Pancreas (tissue), 10 donors: ENCODE measurements around the gene NDFIP1. TPM values are rescaled to one million over a fixed set of nuclear protein-coding genes. Genes with fewer than 3 reads are reported as not detected.

Source experiments
- ATAC-seq, 4 donors: fragments of 200-7000 bp; cut with Tn5 transposase; one replicate each; pipeline versions ENCODE4 v1.8.0 to v1.9.1; 2020; ENCODE audit warnings: mild to moderate bottlenecking in 4 of 4, moderate library complexity in 4 of 4
- DNase-seq, 6 donors: peaks; one replicate each; pipeline ENCODE4 v3.0.0-alpha.2; 2020
- FAIRE-seq: peaks from 2 replicates; lab custom pipeline; 2012; peaks lifted over from hg19 to GRCh38; lab: Jason Lieb, UNC
- H3K27ac ChIP-seq, 4 donors: fragments of 200-600 bp; sonication (generic); 1 replicate in 3 of 4; 2 replicates in 1 of 4; pipeline versions ENCODE4 v1.5.0 to v1.8.0; 2020
- H3K27me3 ChIP-seq, 4 donors: fragments of 200-600 bp; one replicate each; pipeline ENCODE4 v1.8.0; 2021
- H3K36me3 ChIP-seq, 3 donors: fragments of 200-600 bp; sonication (generic) in 1 of 3; one replicate each; pipeline versions ENCODE4 v1.5.0 to v1.8.0; 2020 to 2021
- H3K4me1 ChIP-seq, 3 donors: fragments of 200-600 bp; one replicate each; pipeline ENCODE4 v1.8.0; 2021
- H3K4me3 ChIP-seq, 4 donors: fragments of 200-600 bp; sonication (generic) in 2 of 4; one replicate each; pipeline versions ENCODE4 v1.5.0 to v1.8.0; 2020 to 2021
- H3K9me3 ChIP-seq, 4 donors: fragments of 200-600 bp; one replicate each; pipeline ENCODE4 v1.8.0; 2021
- WGBS, 2 donors: extraction: QIAGEN DNeasy Blood & Tissue Kit; methylation state at CpG; one replicate each; pipeline ENCODE4 v1.1.7; 2013; 5-methylcytosine and 5-hydroxymethylcytosine counted together
- intact Hi-C, 3 donors: fragments of 100-400 bp; cut with DNase I; formaldehyde crosslinking; loops; one replicate each; pipeline versions ENCODE4 v1.11.1 to v1.14.2; 2022
- polyA plus RNA-seq, 2 donors: library from polyadenylated mRNA; stranded (reverse); fragments of 200-250 nt; gene quantifications; one replicate each; pipeline ENCODE4 v1.2.3, GENCODE V29; 2013
- total RNA-seq, 6 donors: library from RNA; stranded (reverse); fragmentation: NEBNext Ultra II Directional in 4 of 6; extraction: Animal tissue kit (Norgen Biotek cat#: 25700) in 4 of 6; gene quantifications; one replicate each; pipeline versions ENCODE4 v1.2.1 to v1.2.4, GENCODE V29; 2021 to 2023
- TF ChIP-seq, protein P1 (sequence below), 4 donors: fragments of 200-600 bp; sonication (generic) in 3 of 4; IDR thresholded peaks; one replicate each; pipeline versions ENCODE4 v1.5.0 to v1.8.0; 2021; ENCODE audit warnings: antibody characterized with exemption in 4 of 4
- donor health status: healthy with polysubstance abuse.
- donor health status: DM: no; HTN: no; CAD: no; lungs with moderate emphysema.
- donor health status: DM: no; HTN: no; CAD: no.
- donor health status: control.
- donor health status: control.
- donor health status: Bipolar disorder and iron deficiency.
- donor health status: DM: yes; HTN: yes; CAD: no.
- donor health status: DM: no; HTN: no; CAD: no.
- donor health status: DM: no; HTN: no; CAD: no.
- donor health status: DM: yes; HTN: yes; CAD: no.

The NDFIP1 gene
- total and polyA plus RNA-seq, 8 donors, result 15.7 to 50.1 (median 33.7) TPM

DNA sequence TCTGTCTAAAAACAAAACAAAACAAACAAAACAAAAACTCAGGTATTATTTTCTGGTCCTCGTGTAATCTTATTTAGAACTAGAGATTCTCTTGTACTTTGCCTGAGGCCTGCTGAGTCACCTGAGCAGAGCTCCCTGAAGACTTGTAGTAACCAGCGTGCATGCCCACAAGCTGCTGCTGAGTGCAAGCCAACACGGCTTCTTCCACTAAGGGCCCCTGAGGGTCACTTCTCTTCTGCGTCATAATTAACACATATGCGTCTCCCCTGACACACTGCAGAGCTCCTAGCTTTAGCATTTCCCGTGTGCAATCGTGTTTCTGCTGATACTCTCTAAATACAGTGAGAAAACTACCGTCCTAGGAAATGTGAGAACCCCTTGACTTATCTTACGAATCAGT, 10.9 kb upstream of the NDFIP1 start:
- H3K27me3 ChIP-seq, result no peaks in the 10 kb centered on the region
- no peaks in the 10 kb centered on the region for H3K36me3 ChIP-seq
- TF ChIP-seq, protein P1, sequence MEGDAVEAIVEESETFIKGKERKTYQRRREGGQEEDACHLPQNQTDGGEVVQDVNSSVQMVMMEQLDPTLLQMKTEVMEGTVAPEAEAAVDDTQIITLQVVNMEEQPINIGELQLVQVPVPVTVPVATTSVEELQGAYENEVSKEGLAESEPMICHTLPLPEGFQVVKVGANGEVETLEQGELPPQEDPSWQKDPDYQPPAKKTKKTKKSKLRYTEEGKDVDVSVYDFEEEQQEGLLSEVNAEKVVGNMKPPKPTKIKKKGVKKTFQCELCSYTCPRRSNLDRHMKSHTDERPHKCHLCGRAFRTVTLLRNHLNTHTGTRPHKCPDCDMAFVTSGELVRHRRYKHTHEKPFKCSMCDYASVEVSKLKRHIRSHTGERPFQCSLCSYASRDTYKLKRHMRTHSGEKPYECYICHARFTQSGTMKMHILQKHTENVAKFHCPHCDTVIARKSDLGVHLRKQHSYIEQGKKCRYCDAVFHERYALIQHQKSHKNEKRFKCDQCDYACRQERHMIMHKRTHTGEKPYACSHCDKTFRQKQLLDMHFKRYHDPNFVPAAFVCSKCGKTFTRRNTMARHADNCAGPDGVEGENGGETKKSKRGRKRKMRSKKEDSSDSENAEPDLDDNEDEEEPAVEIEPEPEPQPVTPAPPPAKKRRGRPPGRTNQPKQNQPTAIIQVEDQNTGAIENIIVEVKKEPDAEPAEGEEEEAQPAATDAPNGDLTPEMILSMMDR (IDR thresholded peaks at IDR 0.05), result no peak
- H3K4me3 ChIP-seq, result no peak overlapping the region
- no peaks in the 10 kb centered on the region for H3K9me3 ChIP-seq
- FAIRE-seq (no peak), ATAC-seq (no peak), DNase-seq (no peak)
- no peak overlapping the region for H3K27ac ChIP-seq
- 86 to 88% methylated on average over 9 of the region's 9 CpGs for WGBS, 2 donors
- no peaks in the 10 kb centered on the region for H3K4me1 ChIP-seq
- intact Hi-C loops, result no loop called here

DNA sequence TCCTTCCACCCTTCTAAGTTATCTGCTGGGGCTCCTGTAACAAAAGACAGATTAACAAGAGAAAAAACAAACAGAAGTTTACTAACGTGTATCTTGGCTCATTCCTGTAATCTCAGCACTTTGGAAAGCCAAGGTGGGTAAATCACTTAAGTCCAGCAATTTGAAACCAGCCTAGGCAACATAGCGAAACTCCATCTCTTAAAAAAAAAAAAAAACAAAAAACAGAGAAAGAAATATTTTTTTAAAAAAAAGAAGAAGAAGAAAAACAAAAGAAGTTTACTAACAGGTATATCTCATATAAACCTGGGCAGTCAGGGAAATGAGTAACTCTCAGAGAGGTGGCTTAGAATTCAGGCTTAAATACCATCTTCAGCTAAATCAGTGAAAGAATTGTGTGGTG, 10.3 kb upstream of the NDFIP1 start:
- TF ChIP-seq, protein P1 (IDR thresholded peaks at IDR 0.05), result no peak
- no peaks in the 10 kb centered on the region for H3K9me3 ChIP-seq
- H3K27ac ChIP-seq, result no peak overlapping the region
- no peak overlapping the region for H3K4me3 ChIP-seq
- whole genome bisulfite sequencing, 2 donors, result 64 to 65% methylated on average over 2 of the region's 2 CpGs
- no peaks in the 10 kb centered on the region for H3K27me3 ChIP-seq
- no peaks in the 10 kb centered on the region for H3K36me3 ChIP-seq
- FAIRE-seq, result no peak
- intact Hi-C loops, result no loop called here
- ATAC-seq, result no peak
- H3K4me1 ChIP-seq, result no peaks in the 10 kb centered on the region
- DNase-seq, result no peak

DNA sequence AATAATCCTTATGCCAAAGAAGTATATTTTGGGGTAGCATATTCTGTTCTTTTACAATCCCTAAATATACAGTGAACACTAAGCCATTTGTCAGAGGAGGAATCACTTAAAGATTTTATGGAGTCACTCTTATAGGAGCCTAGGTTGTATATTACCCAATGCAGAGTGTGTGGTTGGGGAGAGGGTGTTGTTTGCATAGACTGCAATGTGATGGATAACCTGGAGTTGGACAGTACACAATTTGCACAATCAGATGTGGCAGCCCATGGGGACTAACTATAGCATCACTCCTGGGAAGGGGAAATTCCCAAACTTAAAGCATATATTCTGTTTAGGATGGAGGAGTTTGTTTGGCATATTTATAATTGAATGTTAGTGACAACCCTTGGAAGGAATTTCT, 9.6 kb upstream of the NDFIP1 start:
- ATAC-seq (no peak), FAIRE-seq (no peak), DNase-seq (no peak)
- intact Hi-C loops, result no loop called here
- H3K36me3 ChIP-seq, result no peaks in the 10 kb centered on the region
- TF ChIP-seq, protein P1 (IDR thresholded peaks at IDR 0.05), result no peak
- no peaks in the 10 kb centered on the region for H3K27me3 ChIP-seq
- H3K27ac ChIP-seq, result no peak overlapping the region
- no peaks in the 10 kb centered on the region for H3K4me1 ChIP-seq
- no peak overlapping the region for H3K4me3 ChIP-seq
- no peaks in the 10 kb centered on the region for H3K9me3 ChIP-seq

GRCh38 chr5:142100307-142100706, 8.3 kb upstream of the NDFIP1 start:
- intact Hi-C loops, result no loop called here
- 90% methylated on average over 7 of the region's 7 CpGs for WGBS, 2 donors
- TF ChIP-seq, protein P1 (IDR thresholded peaks at IDR 0.05), result no peak
- ATAC-seq (no peak), FAIRE-seq (no peak), DNase-seq (no peak)
- Histone ChIP-seq H3K27ac (no peak overlapping the region), H3K4me1 (no peaks in the 10 kb centered on the region), H3K27me3 (no peaks in the 10 kb centered on the region), H3K4me3 (no peak overlapping the region), H3K9me3 (no peaks in the 10 kb centered on the region), H3K36me3 (no peaks in the 10 kb centered on the region)

DNA sequence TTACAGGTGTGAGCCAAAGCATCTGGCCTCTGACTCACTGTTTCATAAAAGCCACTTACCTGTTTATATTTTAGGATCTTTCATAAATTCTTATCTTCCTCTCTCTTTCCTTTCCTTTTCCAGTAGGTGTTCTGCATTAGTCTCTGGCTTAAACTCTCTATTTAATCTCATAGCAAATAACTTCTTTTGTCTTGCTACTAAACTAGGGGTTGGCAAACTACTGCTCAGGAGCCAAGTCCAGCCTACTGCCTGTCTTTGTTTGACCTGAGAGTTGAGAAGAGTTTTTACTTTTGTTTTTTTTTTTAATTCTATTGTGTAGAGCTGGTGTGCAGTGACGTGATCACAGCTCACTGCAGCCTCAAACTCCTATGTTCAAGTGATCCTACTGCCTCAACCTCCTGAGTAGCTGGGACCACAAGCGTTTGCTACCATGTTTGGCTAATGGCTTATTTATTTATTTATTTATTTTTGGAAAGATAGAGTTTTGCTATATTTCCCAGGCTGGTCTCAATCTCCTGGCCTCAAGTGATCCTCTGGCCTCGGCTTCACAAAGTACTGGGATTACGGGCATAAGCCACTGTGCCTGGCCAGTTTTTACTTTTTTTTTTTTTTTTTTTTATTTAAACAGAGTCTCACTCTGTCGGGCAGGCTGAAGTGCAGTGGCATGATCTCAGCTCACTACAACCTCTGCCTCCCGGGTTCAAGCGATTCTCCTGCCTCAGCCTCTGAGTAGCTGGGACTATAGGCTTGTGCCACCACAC, 5.4 kb upstream of the NDFIP1 start:
- no peak for DNase-seq
- Histone ChIP-seq H3K4me1 (peaks cover 0 to 2% (median 0%) of the 10 kb centered on the region in 3 donors), H3K9me3 (no peaks in the 10 kb centered on the region), H3K36me3 (no peaks in the 10 kb centered on the region), H3K27ac (no peak overlapping the region), H3K4me3 (no peak overlapping the region), H3K27me3 (no peaks in the 10 kb centered on the region)
- no peak for FAIRE-seq
- ATAC-seq, result no peak
- intact Hi-C loops, result no loop called here
- WGBS, 2 donors, result 87 to 93% methylated on average over 7 of the region's 7 CpGs
- TF ChIP-seq, protein P1 (IDR thresholded peaks at IDR 0.05), result no peak
